ENCODE results near the gene CACNA2D3.

DNA sequence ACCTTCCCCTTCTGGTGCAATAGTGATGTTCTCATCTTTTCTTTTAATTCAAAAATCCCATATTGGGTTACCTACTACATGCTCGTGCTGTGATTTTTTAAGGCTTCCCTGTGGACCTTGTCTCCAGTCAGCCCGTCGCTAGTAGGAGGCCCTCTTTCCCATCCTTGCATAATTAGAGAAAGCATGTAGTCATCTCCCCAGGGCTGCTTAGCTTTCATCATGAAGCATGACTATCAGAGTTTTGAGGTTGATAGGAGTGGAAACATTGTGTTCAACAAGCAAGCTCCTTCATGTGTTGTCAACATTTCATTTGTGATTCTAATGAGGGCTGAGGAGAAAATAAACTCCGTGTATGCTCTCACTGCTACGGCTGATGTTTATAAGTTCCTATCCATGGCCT lies 814.2 kb downstream of the CACNA2D3 start:
- TF ChIP-seq, protein P1, sequence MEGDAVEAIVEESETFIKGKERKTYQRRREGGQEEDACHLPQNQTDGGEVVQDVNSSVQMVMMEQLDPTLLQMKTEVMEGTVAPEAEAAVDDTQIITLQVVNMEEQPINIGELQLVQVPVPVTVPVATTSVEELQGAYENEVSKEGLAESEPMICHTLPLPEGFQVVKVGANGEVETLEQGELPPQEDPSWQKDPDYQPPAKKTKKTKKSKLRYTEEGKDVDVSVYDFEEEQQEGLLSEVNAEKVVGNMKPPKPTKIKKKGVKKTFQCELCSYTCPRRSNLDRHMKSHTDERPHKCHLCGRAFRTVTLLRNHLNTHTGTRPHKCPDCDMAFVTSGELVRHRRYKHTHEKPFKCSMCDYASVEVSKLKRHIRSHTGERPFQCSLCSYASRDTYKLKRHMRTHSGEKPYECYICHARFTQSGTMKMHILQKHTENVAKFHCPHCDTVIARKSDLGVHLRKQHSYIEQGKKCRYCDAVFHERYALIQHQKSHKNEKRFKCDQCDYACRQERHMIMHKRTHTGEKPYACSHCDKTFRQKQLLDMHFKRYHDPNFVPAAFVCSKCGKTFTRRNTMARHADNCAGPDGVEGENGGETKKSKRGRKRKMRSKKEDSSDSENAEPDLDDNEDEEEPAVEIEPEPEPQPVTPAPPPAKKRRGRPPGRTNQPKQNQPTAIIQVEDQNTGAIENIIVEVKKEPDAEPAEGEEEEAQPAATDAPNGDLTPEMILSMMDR (IDR thresholded peaks at IDR 0.05; ENCODE audit: low read length): no peak
- no peak for TF ChIP-seq EZH2 (optimal IDR thresholded peaks at IDR 0.05; ENCODE audit: low read depth, low read length)
- no peak for TF ChIP-seq EZH2phosphoT487 (IDR thresholded peaks at IDR 0.05; ENCODE audit: low read length)
